Epithelial cell of proximal tubule (primary cell): Measurements from ENCODE around the gene CFAP299. TPM values are rescaled to one million over a fixed set of nuclear protein-coding genes. Genes with fewer than 3 reads are reported as not detected.
"Not testable (repeated sequence)": the region's sequence is repeated elsewhere in the genome, so short reads cannot be mapped to it uniquely, and the experiment has no call there.

Experiments
- DNase-seq: peaks from one replicate; pipeline ENCODE4 v3.0.0-alpha.2; 2011; ENCODE audit warnings: low read depth
- H3K4me3 ChIP-seq: 2 replicates; pipeline ENCODE4 v1.5.1; 2011; ENCODE audit warnings: low read depth, mild to moderate bottlenecking, low read length
- total RNA-seq: library from RNA; depleted of rRNA; stranded (reverse); fragments of >200 nt; gene quantifications from 2 replicates; pipeline ENCODE4 v1.2.3, GENCODE V29; 2015
- TF ChIP-seq, protein P1 (sequence below): conservative IDR thresholded peaks from 2 replicates; pipeline ENCODE4 v1.5.1; 2012; ENCODE audit warnings: low read depth, mild to moderate bottlenecking, low read length

CFAP299 gene
- total RNA-seq, 1 donor from 2014 or later: not detected

- no peak for DNase-seq
- no peak overlapping the region for H3K4me3 ChIP-seq
- TF ChIP-seq, protein P1, sequence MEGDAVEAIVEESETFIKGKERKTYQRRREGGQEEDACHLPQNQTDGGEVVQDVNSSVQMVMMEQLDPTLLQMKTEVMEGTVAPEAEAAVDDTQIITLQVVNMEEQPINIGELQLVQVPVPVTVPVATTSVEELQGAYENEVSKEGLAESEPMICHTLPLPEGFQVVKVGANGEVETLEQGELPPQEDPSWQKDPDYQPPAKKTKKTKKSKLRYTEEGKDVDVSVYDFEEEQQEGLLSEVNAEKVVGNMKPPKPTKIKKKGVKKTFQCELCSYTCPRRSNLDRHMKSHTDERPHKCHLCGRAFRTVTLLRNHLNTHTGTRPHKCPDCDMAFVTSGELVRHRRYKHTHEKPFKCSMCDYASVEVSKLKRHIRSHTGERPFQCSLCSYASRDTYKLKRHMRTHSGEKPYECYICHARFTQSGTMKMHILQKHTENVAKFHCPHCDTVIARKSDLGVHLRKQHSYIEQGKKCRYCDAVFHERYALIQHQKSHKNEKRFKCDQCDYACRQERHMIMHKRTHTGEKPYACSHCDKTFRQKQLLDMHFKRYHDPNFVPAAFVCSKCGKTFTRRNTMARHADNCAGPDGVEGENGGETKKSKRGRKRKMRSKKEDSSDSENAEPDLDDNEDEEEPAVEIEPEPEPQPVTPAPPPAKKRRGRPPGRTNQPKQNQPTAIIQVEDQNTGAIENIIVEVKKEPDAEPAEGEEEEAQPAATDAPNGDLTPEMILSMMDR: no peak
These were observed 320.1 kb downstream of the CFAP299 start for GRCh38 chr4:80655662-80656061.

GRCh38 chr4:80670118-80670517 is 334.6 kb downstream of the CFAP299 start:
- not testable (repeated sequence) for DNase-seq, H3K4me3 ChIP-seq

GRCh38 chr4:80678413-80678812 is 342.9 kb downstream of the CFAP299 start:
- TF ChIP-seq, protein P1: no peak
- no peak overlapping the region for H3K4me3 ChIP-seq
- no peak for DNase-seq

- TF ChIP-seq, protein P1: no peak
- DNase-seq: no peak
- H3K4me3 ChIP-seq: no peak overlapping the region
These were observed 345.4 kb downstream of the CFAP299 start for GRCh38 chr4:80680934-80681333.

DNA sequence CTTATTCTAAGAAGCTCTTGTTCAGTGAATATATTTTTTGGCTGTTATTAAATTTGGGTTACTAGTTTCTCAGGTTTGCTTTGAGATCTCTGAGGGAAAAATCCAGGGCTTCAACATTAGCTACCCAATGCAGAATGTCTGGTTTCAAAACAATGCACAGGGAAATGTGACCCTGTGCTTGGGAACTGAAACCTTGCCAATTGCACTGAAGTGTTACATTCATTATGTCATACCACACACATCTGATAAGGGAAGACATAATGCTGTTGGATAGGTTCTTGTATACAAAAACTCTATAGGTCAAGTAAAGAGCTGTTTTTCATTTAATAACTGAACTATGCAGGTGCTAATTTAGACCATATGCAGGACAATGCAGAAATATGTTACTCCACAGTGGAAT is 349.7 kb downstream of the CFAP299 start:
- DNase-seq: peak; percentile 19
- no peak overlapping the region for H3K4me3 ChIP-seq
- TF ChIP-seq, protein P1: no peak

GRCh38 chr4:80687736-80688135 is 352.2 kb downstream of the CFAP299 start:
- H3K4me3 ChIP-seq, DNase-seq: not testable (repeated sequence)

GRCh38 chr4:80694171-80694570 is 358.6 kb downstream of the CFAP299 start:
- H3K4me3 ChIP-seq: no peak overlapping the region
- peak; percentile 16 for DNase-seq
- TF ChIP-seq, protein P1: no peak

- TF ChIP-seq, protein P1: no peak
- no peak for DNase-seq
- H3K4me3 ChIP-seq: no peak overlapping the region
These were observed 369.8 kb downstream of the CFAP299 start for GRCh38 chr4:80705311-80705710.
